H1 (cell line): ENCODE results near the gene NOTCH2. TPM values are rescaled to one million over a fixed set of nuclear protein-coding genes. Genes with fewer than 3 reads are reported as not detected.

Experiments
- CTCF ChIA-PET: fragments of 300-600 bp; sonication (Branson Sonifier 250); formaldehyde crosslinking; loops from one replicate; lab custom pipeline; 2021; ENCODE audit not compliant: partially characterized antibody; lab: Charles Lee
- POLR2A ChIA-PET: fragments of 300-600 bp; sonication (Branson Sonifier 250); formaldehyde crosslinking; loops from one replicate; lab custom pipeline; 2021; ENCODE audit warnings: inconsistent platforms; ENCODE audit not compliant: partially characterized antibody; lab: Charles Lee
- DNase-seq, 2 experiments: peaks; one replicate each; pipeline versions ENCODE4 v3.0.0 to v3.0.0-alpha.2; 2010 to 2022; ENCODE audit warnings: low spot score in 2 of 2, low read depth in 1 of 2, mixed read lengths in 1 of 2
- FAIRE-seq: peaks from 2 replicates; lab custom pipeline; 2011; peaks lifted over from hg19 to GRCh38; lab: Jason Lieb, UNC
- H2AFZ ChIP-seq: 2 replicates; pipeline ENCODE4 v1.8.1; 2012; ENCODE audit warnings: low read length, inconsistent platforms
- H2AK5ac ChIP-seq: 2 replicates; pipeline ENCODE4 v1.6.1; 2013; ENCODE audit warnings: low read depth, low read length
- H2BK120ac ChIP-seq: replicated peaks from 2 replicates; pipeline ENCODE3; 2013; ENCODE audit warnings: low read depth, low read length, inconsistent platforms
- H2BK12ac ChIP-seq: 2 replicates; pipeline ENCODE4 v1.6.1; 2013; ENCODE audit warnings: low read depth, low read length
- H2BK15ac ChIP-seq: 2 replicates; pipeline ENCODE4 v1.6.1; 2013; ENCODE audit warnings: low read length
- H2BK20ac ChIP-seq: 2 replicates; pipeline ENCODE4 v1.6.1; 2013; ENCODE audit warnings: low read length
- H2BK5ac ChIP-seq: 2 replicates; pipeline ENCODE4 v1.6.1; 2013; ENCODE audit warnings: low read depth, low read length
- H3K14ac ChIP-seq: 2 replicates; pipeline ENCODE4 v1.6.1; 2013; ENCODE audit warnings: inconsistent platforms; ENCODE audit not compliant: insufficient read length
- H3K18ac ChIP-seq: 2 replicates; pipeline ENCODE4 v1.6.1; 2013; ENCODE audit warnings: low read length; ENCODE audit errors: extremely low read depth
- H3K23ac ChIP-seq: 2 replicates; pipeline ENCODE4 v1.6.1; 2013; ENCODE audit warnings: inconsistent platforms; ENCODE audit not compliant: insufficient read length
- H3K23me2 ChIP-seq: 2 replicates; pipeline ENCODE4 v1.6.1; 2013; ENCODE audit warnings: low read depth, low read length
- H3K27ac ChIP-seq: 2 replicates; pipeline ENCODE4 v1.6.1; 2011; ENCODE audit warnings: low read depth, low read length, inconsistent platforms
- H3K27me3 ChIP-seq, 4 experiments: replicated peaks in 1 of 4; 1 replicate in 1 of 4; 2 replicates in 3 of 4; pipeline versions ENCODE4 v1.6.1 to v1.8.1; 2011 to 2013; ENCODE audit warnings: low read length in 3 of 4, mild to moderate bottlenecking in 3 of 4, inconsistent platforms in 2 of 4, mixed read lengths in 2 of 4, moderate library complexity in 1 of 4; ENCODE audit not compliant: control insufficient read depth in 3 of 4, insufficient read depth in 3 of 4; ENCODE audit errors: extremely low read depth in 1 of 4
- H3K36me3 ChIP-seq, 4 experiments: 2 replicates each; pipeline versions ENCODE4 v1.6.1 to v1.8.1; 2011 to 2013; ENCODE audit warnings: mild to moderate bottlenecking in 4 of 4, low read length in 3 of 4, moderate library complexity in 2 of 4, control low read depth in 1 of 4, inconsistent platforms in 1 of 4; ENCODE audit not compliant: insufficient read depth in 4 of 4, control insufficient read depth in 2 of 4
- H3K4ac ChIP-seq: replicated peaks from 2 replicates; pipeline ENCODE3; 2013; ENCODE audit warnings: low read length, low read depth, mixed read lengths, inconsistent platforms; ENCODE audit not compliant: insufficient read length
- H3K4me1 ChIP-seq, 4 experiments: replicated peaks in 1 of 4; 1 replicate in 1 of 4; 2 replicates in 3 of 4; pipeline versions ENCODE4 v1.6.1 to v1.8.1; 2011 to 2013; ENCODE audit warnings: low read length in 3 of 4, inconsistent platforms in 2 of 4, mixed read lengths in 1 of 4; ENCODE audit not compliant: insufficient read depth in 4 of 4, control insufficient read depth in 3 of 4
- H3K4me2 ChIP-seq, 2 experiments: 2 replicates each; pipeline versions ENCODE4 v1.6.1 to v1.8.1; 2011 to 2013; ENCODE audit warnings: low read depth in 2 of 2, low read length in 2 of 2, control low read depth in 1 of 2, inconsistent platforms in 1 of 2, mild to moderate bottlenecking in 1 of 2; ENCODE audit not compliant: insufficient read depth in 1 of 2
- H3K4me3 ChIP-seq, 4 experiments: fragments of 200-600, 300-600 bp in 1 of 4; sonication (generic), shearing (Covaris generic), sonication (Bioruptor Twin) in 1 of 4; 2 replicates each; pipeline versions ENCODE4 v1.5.1 to v1.8.1; 2011 to 2016; ENCODE audit warnings: low read length in 4 of 4, low read depth in 3 of 4, control low read depth in 2 of 4, inconsistent platforms in 2 of 4, mild to moderate bottlenecking in 2 of 4, mixed read lengths in 1 of 4, moderate library complexity in 1 of 4; ENCODE audit not compliant: insufficient read depth in 2 of 4; ENCODE audit errors: extremely low read depth in 1 of 4
- H3K56ac ChIP-seq: replicated peaks from 2 replicates; pipeline ENCODE3; 2013; ENCODE audit warnings: low read depth, mild to moderate bottlenecking, mixed read lengths, low read length, inconsistent platforms; ENCODE audit not compliant: insufficient read length
- H3K79me1 ChIP-seq: 2 replicates; pipeline ENCODE4 v1.6.1; 2013; ENCODE audit warnings: low read depth, low read length, control low read depth
- H3K79me2 ChIP-seq, 2 experiments: 2 replicates each; pipeline versions ENCODE4 v1.6.1 to v1.8.1; 2012 to 2013; ENCODE audit warnings: low read length in 2 of 2, mild to moderate bottlenecking in 2 of 2, inconsistent platforms in 1 of 2; ENCODE audit not compliant: insufficient read depth in 2 of 2, control insufficient read depth in 1 of 2
- H3K9ac ChIP-seq, 4 experiments: replicated peaks in 1 of 4; 1 replicate in 1 of 4; 2 replicates in 3 of 4; pipeline versions ENCODE4 v1.6.1 to v1.8.1; 2011 to 2013; ENCODE audit warnings: low read depth in 3 of 4, low read length in 3 of 4, control low read depth in 2 of 4, mild to moderate bottlenecking in 2 of 4, moderate library complexity in 2 of 4, inconsistent platforms in 1 of 4; ENCODE audit errors: extremely low read depth in 1 of 4
- H3K9me3 ChIP-seq, 2 experiments: 2 replicates each; pipeline versions ENCODE4 v1.6.1 to v1.8.1; 2012 to 2013; ENCODE audit warnings: mild to moderate bottlenecking in 2 of 2, moderate library complexity in 2 of 2, control low read depth in 1 of 2, inconsistent platforms in 1 of 2, low read depth in 1 of 2, low read length in 1 of 2, mixed read lengths in 1 of 2; ENCODE audit not compliant: insufficient read depth in 2 of 2
- H4K20me1 ChIP-seq, 2 experiments: replicated peaks in 1 of 2; 2 replicates each; pipeline versions ENCODE3 to v1.8.1; 2011 to 2013; ENCODE audit warnings: inconsistent platforms in 2 of 2, low read length in 2 of 2, mild to moderate bottlenecking in 1 of 2; ENCODE audit not compliant: insufficient read depth in 2 of 2, control insufficient read depth in 1 of 2
- H4K5ac ChIP-seq: 2 replicates; pipeline ENCODE4 v1.6.1; 2013; ENCODE audit warnings: low read length, low read depth, mixed read lengths, inconsistent platforms; ENCODE audit not compliant: insufficient read length
- H4K8ac ChIP-seq: 2 replicates; pipeline ENCODE4 v1.8.0; 2013; ENCODE audit warnings: mild to moderate bottlenecking, moderate library complexity, low read length, inconsistent platforms; ENCODE audit not compliant: insufficient read depth; ENCODE audit errors: extremely low read depth
- H4K91ac ChIP-seq: replicated peaks from 2 replicates; pipeline ENCODE3; 2013; ENCODE audit warnings: low read length, mixed read lengths, inconsistent platforms; ENCODE audit not compliant: insufficient read length
- CHD1 ChIP-seq: IDR thresholded peaks from 2 replicates; pipeline ENCODE4 v1.6.1; 2012; ENCODE audit warnings: low read depth, low read length, improper control_type of control experiment
- HDAC6 ChIP-seq: IDR thresholded peaks from one replicate; pipeline ENCODE4 v1.7.1; 2012; ENCODE audit warnings: low read depth, mild to moderate bottlenecking, inconsistent platforms, low read length, moderate library complexity
- KDM5A ChIP-seq: fragments of 200-600 bp; IDR thresholded peaks from 2 replicates; pipeline ENCODE4 v1.7.1; 2012; ENCODE audit warnings: mild to moderate bottlenecking, low read length, inconsistent platforms, mixed read lengths
- NRF1 ChIP-seq: IDR thresholded peaks from 2 replicates; pipeline ENCODE4 v1.6.1; 2011; ENCODE audit warnings: mild to moderate bottlenecking, low read depth, low read length, improper control_type of control experiment
- RAD21 ChIP-seq, 2 experiments: IDR thresholded peaks in 1 of 2; conservative IDR thresholded peaks in 1 of 2; 2 replicates each; pipeline ENCODE4 v1.6.1; 2011; ENCODE audit warnings: low read depth in 2 of 2, low read length in 2 of 2, improper control_type of control experiment in 1 of 2, inconsistent platforms in 1 of 2, mild to moderate bottlenecking in 1 of 2, moderate library complexity in 1 of 2
- RXRA ChIP-seq: IDR thresholded peaks from 2 replicates; pipeline ENCODE4 v1.6.1; 2011; ENCODE audit warnings: low read depth, mild to moderate bottlenecking, low read length, moderate library complexity; ENCODE audit not compliant: insufficient read depth
- SAP30 ChIP-seq: fragments of 300-600 bp; sonication (generic); IDR thresholded peaks from 2 replicates; pipeline ENCODE4 v1.7.1; 2012; ENCODE audit warnings: low read length, moderate library complexity, mild to moderate bottlenecking, inconsistent platforms; ENCODE audit not compliant: insufficient read depth, insufficient replicate concordance
- SIX5 ChIP-seq: IDR thresholded peaks from 2 replicates; pipeline ENCODE4 v1.6.1; 2011; ENCODE audit warnings: mild to moderate bottlenecking, low read depth, low read length
- SP2 ChIP-seq: IDR thresholded peaks from 2 replicates; pipeline ENCODE4 v1.6.1; 2012; ENCODE audit warnings: mild to moderate bottlenecking, low read length, inconsistent platforms
- SRF ChIP-seq: IDR thresholded peaks from 2 replicates; pipeline ENCODE4 v1.6.1; 2011; ENCODE audit warnings: mild to moderate bottlenecking, low read depth, low read length, moderate library complexity
- TAF7 ChIP-seq: optimal IDR thresholded peaks from 2 replicates; pipeline ENCODE3; 2011; ENCODE audit warnings: low read depth, mild to moderate bottlenecking, inconsistent platforms, low read length, moderate library complexity, borderline replicate concordance
- TBP ChIP-seq: IDR thresholded peaks from 2 replicates; pipeline ENCODE4 v1.6.1; 2011; ENCODE audit warnings: low read depth, low read length, improper control_type of control experiment
- TCF12 ChIP-seq: IDR thresholded peaks from 2 replicates; pipeline ENCODE4 v1.6.1; 2011; ENCODE audit warnings: low read depth, mild to moderate bottlenecking, low read length
- WGBS, 2 experiments: shearing (Covaris generic) in 1 of 2; methylation state at CpG; one replicate each; pipeline versions ENCODE4 v1.1.6 to v1.1.7; 2013 to 2015; ENCODE audit warnings: low lambda C conversion rate in 2 of 2, mixed read lengths in 2 of 2, inconsistent platforms in 1 of 2, low coverage in 1 of 2, missing lambda C conversion rate in 1 of 2; ENCODE audit not compliant: insufficient replicate concordance in 2 of 2, insufficient coverage in 1 of 2, insufficient read length in 1 of 2; ENCODE audit errors: extremely low coverage in 1 of 2, missing lambda C conversion rate in 1 of 2; 5-methylcytosine and 5-hydroxymethylcytosine counted together
- polyA plus RNA-seq, 7 experiments: library from polyadenylated mRNA; depleted of rRNA in 3 of 7; stranded (reverse) in 5 of 7; unstranded in 2 of 7; fragments of >200 nt in 5 of 7; fragments of 200-250 nt in 2 of 7; gene quantifications; 1 replicate in 5 of 7; 2 replicates in 1 of 7; 4 replicates in 1 of 7; pipeline versions ENCODE4 v1.2.1 to v1.2.3, GENCODE V29; 2011 to 2013; ENCODE audit warnings: missing spikeins in 2 of 7, mixed read lengths in 2 of 7
- total RNA-seq: library from RNA; stranded (reverse); fragmentation: NEBNext Ultra II Directional; extraction: Animal tissue kit (Norgen Biotek cat#: 25700); gene quantifications from 2 replicates; pipeline ENCODE4 v1.2.1, GENCODE V29; 2021

Gene NOTCH2
- total and polyA plus RNA-seq, 2 of the 8 experiments (the other 6 are each of a cell fraction or from before 2014, with no cell fraction given), result 17.7 to 63.0 TPM

DNA sequence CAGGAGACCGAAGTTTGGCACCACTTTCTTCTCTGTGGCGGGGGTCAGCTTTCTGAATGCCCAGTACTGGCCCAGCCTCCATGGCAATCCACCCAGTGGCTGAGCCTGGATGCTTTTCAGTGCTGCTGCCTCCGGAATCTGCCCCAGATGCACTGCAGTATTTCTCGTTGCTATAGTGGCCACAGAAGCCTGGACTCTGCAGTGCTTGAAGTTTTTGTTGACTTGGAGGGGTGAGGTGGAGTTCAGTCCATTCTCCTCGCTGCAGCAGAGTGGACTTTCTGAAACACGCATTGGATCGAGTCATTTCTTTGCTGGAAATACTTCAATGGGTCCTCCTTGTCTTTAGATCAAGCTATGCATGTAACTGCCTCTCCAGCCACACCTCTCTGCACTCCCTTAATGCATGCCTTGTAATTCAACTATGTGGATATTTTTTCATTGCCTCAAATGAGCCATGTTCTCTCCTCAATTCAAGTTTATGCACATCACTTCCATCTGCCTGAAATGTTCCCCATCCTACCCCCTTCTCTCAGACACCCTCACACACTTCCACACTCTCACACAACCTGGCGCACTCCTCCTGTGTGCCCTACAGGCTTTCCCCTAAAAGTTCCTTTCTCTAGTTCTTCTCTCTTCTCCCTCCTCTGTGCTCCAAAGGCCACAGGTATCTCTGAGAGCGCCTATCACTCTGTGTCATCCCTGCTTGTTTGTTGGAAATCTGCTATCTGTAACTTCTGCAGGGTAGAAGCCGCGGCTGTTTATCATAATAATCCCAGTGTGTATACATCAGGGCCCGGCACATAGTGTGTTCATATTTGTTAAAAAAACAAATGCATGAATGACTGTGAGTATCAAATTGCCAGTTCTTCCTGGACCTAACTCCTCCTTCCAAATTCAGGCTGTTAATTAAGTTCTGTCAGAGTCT, 189.7 kb downstream of the NOTCH2 start:
- Histone ChIP-seq H4K91ac (no peak overlapping the region), H3K23me2 (peaks cover 2% of the 10 kb centered on the region; the same call in 1 of the 2 replicates), H2BK20ac (no peak overlapping the region), H2BK5ac (no peak overlapping the region), H3K4me3 (no peak overlapping the region), H2BK12ac (no peak overlapping the region), H3K4me2 (no peak overlapping the region), H3K56ac (no peak overlapping the region), H4K5ac (no peak overlapping the region), H2BK120ac (no peak overlapping the region), H3K14ac (no peak overlapping the region), H3K18ac (no peak overlapping the region), H3K9ac (no peak overlapping the region), H2BK15ac (no peak overlapping the region), H2AK5ac (no peak overlapping the region), H3K27me3 (no peaks in the 10 kb centered on the region), H4K20me1 (no peaks in the 10 kb centered on the region), H3K27ac (no peak overlapping the region), H3K4ac (no peak overlapping the region), H3K9me3 (no peaks in the 10 kb centered on the region), H2AFZ (no peak overlapping the region), H3K23ac (no peak overlapping the region), H3K4me1 (no peaks in the 10 kb centered on the region), H4K8ac (no peak overlapping the region), H3K36me3 (no peaks in the 10 kb centered on the region), H3K79me1 (no peaks in the 10 kb centered on the region), H3K79me2 (no peaks in the 10 kb centered on the region)
- ChIA-PET POLR2A (no interaction called here), CTCF (interaction anchor here (1.0 to 1.8 kb wide), 3 partner anchors 10 to 108 kb away, joined by 3 to 6 read pairs (median 3); no protein-coding TSS in a partner anchor)
- FAIRE-seq, result no peak
- no peak for DNase-seq
- 86% methylated on average over 12 of the region's 12 CpGs; no CpG with 5 or more reads in 1 of the 2 experiments for WGBS, 2 experiments
- TF ChIP-seq RAD21 (IDR thresholded peaks at IDR 0.05 in 1 of 2, conservative IDR thresholded peaks at IDR 0.05 in 1 of 2; ENCODE audit: low read depth in 2 of 2, low read length in 2 of 2) (no peak), TCF12 (no peak), HDAC6 (no peak), CHD1 (no peak), SIX5 (no peak), SAP30 (no peak), TAF7 (no peak), NRF1 (no peak), TBP (no peak), KDM5A (no peak), SP2 (no peak), SRF (no peak), RXRA (no peak)
